GM10248 (cell line): ENCODE measurements around the gene METTL26.
A peak's percentile ranks its signal among the peaks of the same experiment; 100 is the strongest.

Experiments used
- CTCF ChIA-PET: fragments of 300-600 bp; sonication (Branson Sonifier 250); formaldehyde crosslinking; extraction: SDS; loops from one replicate; lab custom pipeline; 2021; ENCODE audit warnings: antibody characterized with exemption; lab: Yijun Ruan, JAX
- POLR2A ChIA-PET: fragments of 350-650 bp; sonication (Branson Sonifier 250); formaldehyde crosslinking; extraction: SDS; loops from one replicate; lab custom pipeline; 2020; ENCODE audit warnings: antibody characterized with exemption; lab: Yijun Ruan, JAX
- DNase-seq: peaks from one replicate; pipeline ENCODE4 v3.0.0; 2012; ENCODE audit errors: extremely low spot score
- TF ChIP-seq, protein P1 (sequence below): IDR thresholded peaks from 2 replicates; pipeline ENCODE4 v1.5.1; 2012; ENCODE audit warnings: mild to moderate bottlenecking, low read depth; ENCODE audit errors: extremely low read depth, missing control alignments, control extremely low read depth

Gene METTL26

DNA sequence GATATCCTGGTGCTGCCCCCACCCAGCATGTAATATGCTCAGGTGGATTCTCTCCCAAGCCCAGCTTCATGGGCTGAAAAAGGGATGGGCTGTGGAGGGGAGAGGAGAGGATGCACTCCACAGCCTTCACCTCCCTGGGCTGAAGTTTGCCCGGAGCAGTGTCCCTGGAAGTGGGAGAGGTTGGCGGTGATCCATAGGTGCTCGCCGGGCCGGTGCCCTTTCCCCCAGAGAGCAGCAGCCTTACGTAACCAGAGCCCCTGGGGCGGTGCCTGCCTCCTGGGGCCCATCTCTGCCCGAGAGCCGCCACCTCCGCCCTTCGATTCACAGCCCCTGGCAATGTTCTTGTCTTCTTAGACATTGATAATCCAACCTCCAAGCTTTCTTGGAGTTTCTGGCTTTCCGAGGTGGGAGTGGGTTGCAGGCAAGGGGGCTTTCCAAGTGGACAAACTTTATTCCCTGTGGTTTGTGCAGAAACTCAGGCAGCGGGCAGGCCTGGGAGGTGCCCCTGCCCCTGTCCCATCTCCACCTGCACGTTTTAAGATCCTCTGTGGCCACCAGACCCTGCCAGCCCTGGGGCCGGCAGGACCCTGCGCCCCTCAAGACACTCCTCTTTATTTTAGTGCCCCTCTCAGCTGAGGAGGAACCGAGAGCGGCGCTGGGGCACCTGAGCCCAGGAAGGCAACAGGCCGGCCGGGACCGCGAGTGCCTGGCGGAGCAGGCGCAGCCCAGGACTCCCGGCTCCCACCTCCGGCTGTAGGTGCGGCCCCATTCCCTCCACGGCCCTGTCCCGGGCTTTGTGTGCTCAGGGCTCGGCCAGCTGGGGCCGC is 10.0 kb upstream of the METTL26 start:
- DNase-seq = no peak
- TF ChIP-seq, protein P1, sequence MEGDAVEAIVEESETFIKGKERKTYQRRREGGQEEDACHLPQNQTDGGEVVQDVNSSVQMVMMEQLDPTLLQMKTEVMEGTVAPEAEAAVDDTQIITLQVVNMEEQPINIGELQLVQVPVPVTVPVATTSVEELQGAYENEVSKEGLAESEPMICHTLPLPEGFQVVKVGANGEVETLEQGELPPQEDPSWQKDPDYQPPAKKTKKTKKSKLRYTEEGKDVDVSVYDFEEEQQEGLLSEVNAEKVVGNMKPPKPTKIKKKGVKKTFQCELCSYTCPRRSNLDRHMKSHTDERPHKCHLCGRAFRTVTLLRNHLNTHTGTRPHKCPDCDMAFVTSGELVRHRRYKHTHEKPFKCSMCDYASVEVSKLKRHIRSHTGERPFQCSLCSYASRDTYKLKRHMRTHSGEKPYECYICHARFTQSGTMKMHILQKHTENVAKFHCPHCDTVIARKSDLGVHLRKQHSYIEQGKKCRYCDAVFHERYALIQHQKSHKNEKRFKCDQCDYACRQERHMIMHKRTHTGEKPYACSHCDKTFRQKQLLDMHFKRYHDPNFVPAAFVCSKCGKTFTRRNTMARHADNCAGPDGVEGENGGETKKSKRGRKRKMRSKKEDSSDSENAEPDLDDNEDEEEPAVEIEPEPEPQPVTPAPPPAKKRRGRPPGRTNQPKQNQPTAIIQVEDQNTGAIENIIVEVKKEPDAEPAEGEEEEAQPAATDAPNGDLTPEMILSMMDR = no peak
- ChIA-PET POLR2A (no interaction called here), CTCF (interaction anchor here (8.2 kb wide), 1 partner anchor 16 kb away, joined by 57 read pairs; no protein-coding TSS in a partner anchor)

DNA sequence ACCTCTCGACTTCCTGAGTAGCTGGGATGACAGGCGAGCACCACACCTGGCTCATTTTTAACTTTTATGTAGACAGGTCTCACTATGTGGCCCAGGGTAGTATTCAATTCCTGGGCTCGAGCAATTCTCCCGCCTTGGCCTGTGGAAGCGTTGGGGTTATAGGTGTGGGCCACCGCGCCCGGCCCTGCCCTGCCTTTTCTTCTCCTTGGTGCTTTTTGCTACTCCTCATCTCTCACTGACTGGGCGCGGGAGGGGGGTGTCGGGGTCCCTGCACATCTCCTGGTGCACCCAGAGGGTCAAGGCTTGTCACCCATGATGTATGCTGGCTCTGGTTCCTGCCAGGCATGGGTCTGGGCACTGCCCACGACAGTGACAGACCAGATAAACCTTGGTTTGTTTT is 8.5 kb upstream of the METTL26 start:
- TF ChIP-seq, protein P1 = no peak
- ChIA-PET CTCF (no interaction called here), POLR2A (no interaction called here)
- no peak for DNase-seq

DNA sequence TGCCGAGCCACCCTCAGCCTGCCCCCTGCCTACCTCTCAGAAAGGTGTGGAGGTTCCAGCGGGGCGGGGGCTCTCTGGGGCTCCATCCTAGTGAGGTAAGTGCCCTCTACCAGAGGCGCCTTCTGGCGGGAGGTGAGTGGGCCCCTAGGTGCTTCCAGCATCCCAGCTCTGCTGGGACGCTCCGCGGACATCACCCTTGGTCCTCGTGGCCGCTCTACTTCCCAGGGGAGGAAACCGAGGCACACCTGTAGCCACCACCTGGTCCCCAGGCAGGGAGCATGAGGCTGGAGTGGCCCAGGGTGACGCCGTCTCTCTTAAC is 6.9 kb upstream of the METTL26 start:
- DNase-seq = no peak
- TF ChIP-seq, protein P1 = no peak
- ChIA-PET CTCF (interaction anchor here (1.4 kb wide), 1 partner anchor 9 kb away, joined by 3 read pairs; no protein-coding TSS in a partner anchor), POLR2A (interaction anchor here (1.1 kb wide), 1 partner anchor 217 kb away, joined by 3 read pairs; no protein-coding TSS in a partner anchor)

DNA sequence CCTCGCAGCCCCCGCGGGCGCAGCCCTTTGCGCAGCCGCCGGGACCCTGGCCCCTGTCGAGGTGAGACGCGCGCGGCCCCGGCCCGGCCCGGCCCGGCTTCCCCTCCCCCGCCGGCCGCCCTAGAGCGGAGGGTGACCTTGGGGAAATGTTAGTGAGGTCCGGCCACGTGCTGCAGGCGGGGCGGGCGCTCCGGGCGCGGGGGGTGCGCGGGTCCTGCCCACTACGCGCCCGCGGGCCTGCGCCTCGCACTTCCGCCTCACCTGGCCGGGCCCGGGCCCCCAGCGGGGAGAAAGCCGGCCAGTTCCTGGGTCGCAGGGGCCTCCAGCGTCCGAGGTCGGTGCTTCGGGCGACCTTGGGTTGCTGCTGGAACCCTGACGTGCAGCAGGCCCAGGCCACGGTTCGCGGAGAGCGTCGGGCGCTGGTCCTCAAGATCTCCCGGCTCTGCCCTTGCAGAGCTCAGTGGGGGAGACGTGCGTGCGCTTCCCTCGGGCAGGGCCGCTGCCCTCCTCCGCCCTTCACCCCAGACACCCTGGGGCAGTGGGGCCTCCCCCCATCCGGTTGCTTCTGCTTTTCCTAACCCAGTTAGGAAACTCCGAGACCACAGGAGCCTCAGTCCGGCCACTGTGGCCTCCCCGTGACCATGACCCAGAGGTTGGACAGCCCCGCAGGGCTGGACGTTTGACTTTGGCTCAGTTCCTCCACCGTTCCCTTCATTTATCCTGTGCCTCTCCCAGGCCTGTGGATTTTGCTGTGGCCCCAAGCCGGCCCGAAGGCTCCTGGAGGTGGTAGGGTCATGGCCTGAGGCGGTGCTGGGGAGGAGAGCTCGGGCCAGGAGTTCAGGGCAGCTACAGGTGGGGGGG is 6.3 kb upstream of the METTL26 start:
- ChIA-PET CTCF (interaction anchor here (1.4 kb wide), 1 partner anchor 10 kb away, joined by 3 read pairs; no protein-coding TSS in a partner anchor), POLR2A (interaction anchor here (1.1 kb wide), 2 partner anchors 31 to 216 kb away, joined by 3 read pairs; no protein-coding TSS in a partner anchor)
- TF ChIP-seq, protein P1 = no peak
- DNase-seq = peak; percentile 68

DNA sequence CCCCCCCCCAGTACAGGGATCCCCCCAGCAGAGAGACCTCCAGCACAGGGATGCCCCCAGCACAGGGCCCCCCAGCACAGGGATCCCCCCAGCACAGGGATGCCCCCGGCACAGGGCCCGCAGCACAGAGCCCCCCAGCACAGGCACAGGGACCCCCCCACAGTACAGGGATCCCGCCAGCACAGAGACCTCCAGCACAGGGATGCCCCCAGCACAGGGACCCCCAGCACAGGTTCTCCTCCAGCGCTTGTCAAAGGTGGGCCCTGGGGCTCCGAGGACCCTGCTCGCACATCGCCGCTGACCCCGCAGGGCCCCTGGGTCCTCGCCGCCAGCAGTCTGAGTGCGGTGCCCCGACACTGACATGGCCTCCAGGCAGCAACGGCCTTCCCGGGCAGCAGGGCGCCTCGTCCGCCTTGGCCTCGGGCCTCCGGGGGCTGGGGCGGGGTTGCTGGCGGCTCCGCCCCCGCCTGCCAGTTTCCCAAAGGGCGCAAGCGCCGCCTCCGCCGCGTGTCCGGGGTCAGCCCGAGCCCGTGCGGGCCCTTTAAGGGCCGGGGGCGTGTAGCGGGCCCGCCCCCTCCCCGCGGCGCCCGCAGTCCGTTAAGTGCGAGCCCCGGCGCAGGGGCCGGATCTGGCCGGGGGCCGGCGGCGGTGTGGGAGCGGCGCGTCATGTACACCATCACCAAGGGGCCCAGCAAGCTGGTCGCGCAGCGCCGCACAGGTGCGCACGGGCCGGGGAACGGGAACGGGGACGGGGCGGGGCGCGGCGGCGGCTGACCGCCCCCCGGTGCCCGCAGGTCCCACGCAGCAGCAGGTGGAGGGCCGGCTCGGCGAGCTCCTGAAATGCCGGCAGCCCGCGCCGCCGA is 5.5 kb upstream of the METTL26 start, which contains the start of gene MCRIP2:
Gene MCRIP2, plus strand, starts transcription at position 503 of the 863 bp plus-strand sequence. Its CDS starts 164 bp downstream, at position 667.
- CTCF ChIA-PET = no interaction called here

More for the DNA sequence above, 5.5 kb upstream of the METTL26 start, which contains the start of gene MCRIP2:
- TF ChIP-seq, protein P1 = no peak
- DNase-seq = peak; percentile 92
- POLR2A ChIA-PET = interaction anchor here (1.1 kb wide), 1 partner anchor 32 kb away, joined by 3 read pairs; no protein-coding TSS in a partner anchor
